ENCODE measurements around the gene CNTN4.

DNA sequence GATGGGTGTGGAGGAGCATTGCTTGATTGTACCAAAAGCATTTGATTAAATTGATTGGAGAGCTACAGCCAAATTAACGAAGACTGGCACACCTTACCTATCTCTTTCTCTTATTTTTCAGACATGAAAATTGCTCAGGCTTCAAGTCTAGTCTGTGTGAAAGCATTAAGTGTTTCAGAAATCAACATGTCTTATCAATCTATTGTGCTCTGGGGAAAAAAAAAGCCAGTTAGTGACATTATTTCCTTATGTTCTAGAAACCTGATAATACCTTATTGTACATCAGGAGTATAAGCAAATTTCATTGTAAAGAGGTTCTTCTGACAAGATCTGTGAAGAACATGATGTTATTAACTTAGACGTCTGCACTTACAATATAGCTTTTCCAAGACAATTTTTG is 546.3 kb downstream of the CNTN4 start:
- TF ChIP-seq CTCF (IDR thresholded peaks at IDR 0.05) (no peak), POLR2A (IDR thresholded peaks at IDR 0.05) (no peak), EP300 (IDR thresholded peaks at IDR 0.05) (no peak)

All from ovary (tissue), 3 donors.